GM23338 (cell line): ENCODE measurements around the gene ADGRB3. TPM values are rescaled to one million over a fixed set of nuclear protein-coding genes. Genes with fewer than 3 reads are reported as not detected.

Source experiments
- ATAC-seq: fragments of 200-7000 bp; cut with Tn5 transposase; 3 replicates; pipeline ENCODE4 v1.9.1; 2020
- DNase-seq: peaks from one replicate; pipeline ENCODE4 v3.0.0-alpha.2; 2015; ENCODE audit warnings: low spot score
- H2AFZ ChIP-seq: fragments of 200-600 bp; sonication (generic); 2 replicates; pipeline ENCODE4 v1.8.0; 2016; ENCODE audit warnings: antibody characterized with exemption, mild to moderate bottlenecking, moderate library complexity
- H3F3A ChIP-seq: fragments of 200-600 bp; sonication (generic); replicated peaks from 2 replicates; pipeline ENCODE4 v1.8.0; 2017; ENCODE audit warnings: antibody characterized with exemption, mixed run types, low read depth
- H3K27ac ChIP-seq: fragments of 200-600 bp; sonication (generic); 2 replicates; pipeline ENCODE4 v1.6.1; 2016; ENCODE audit warnings: low read depth
- H3K27me3 ChIP-seq: fragments of 200-600 bp; sonication (generic); 2 replicates; pipeline ENCODE4 v1.8.0; 2016; ENCODE audit warnings: mild to moderate bottlenecking, mixed run types, moderate library complexity; ENCODE audit not compliant: insufficient read depth
- H3K36me3 ChIP-seq: fragments of 200-600 bp; sonication (generic); 2 replicates; pipeline ENCODE4 v1.8.0; 2016; ENCODE audit warnings: mild to moderate bottlenecking; ENCODE audit not compliant: insufficient read depth
- H3K4me1 ChIP-seq: fragments of 200-600 bp; sonication (generic); 2 replicates; pipeline ENCODE4 v1.8.0; 2016; ENCODE audit warnings: mild to moderate bottlenecking, moderate library complexity; ENCODE audit not compliant: insufficient read depth
- H3K4me2 ChIP-seq: fragments of 200-600 bp; sonication (generic); 2 replicates; pipeline ENCODE4 v1.7.1; 2017; ENCODE audit warnings: mixed run types
- H3K4me3 ChIP-seq: fragments of 200-600 bp; sonication (generic); 2 replicates; pipeline ENCODE4 v1.6.1; 2016; ENCODE audit warnings: mixed run types
- H3K79me2 ChIP-seq: fragments of 200-600 bp; sonication (generic); replicated peaks from 2 replicates; pipeline ENCODE4 v1.8.0; 2017; ENCODE audit warnings: mild to moderate bottlenecking; ENCODE audit not compliant: insufficient read depth
- H3K9me2 ChIP-seq: fragments of 200-600 bp; sonication (generic); 2 replicates; pipeline ENCODE4 v1.8.0; 2017; ENCODE audit not compliant: insufficient read depth
- H4K20me1 ChIP-seq: fragments of 200-600 bp; sonication (generic); replicated peaks from 2 replicates; pipeline ENCODE4 v1.8.0; 2017; ENCODE audit warnings: mild to moderate bottlenecking; ENCODE audit not compliant: insufficient read depth
- H3K27ac Mint-ChIP-seq: 2 replicates; pipeline ENCODE4 v1.8.0; 2020; ENCODE audit warnings: inconsistent platforms, mild to moderate bottlenecking, moderate library complexity, mixed read lengths
- H3K27me3 Mint-ChIP-seq: 3 replicates; pipeline ENCODE4 v1.8.0; 2022; ENCODE audit warnings: low read depth, mild to moderate bottlenecking, moderate library complexity, mixed read lengths, inconsistent platforms; ENCODE audit not compliant: insufficient read depth, poor library complexity
- H3K36me3 Mint-ChIP-seq: 3 replicates; pipeline ENCODE4 v1.8.0; 2021; ENCODE audit warnings: low read depth, mild to moderate bottlenecking, inconsistent platforms, moderate library complexity, mixed read lengths
- H3K4me1 Mint-ChIP-seq: 3 replicates; pipeline ENCODE4 v1.8.0; 2020; ENCODE audit warnings: mild to moderate bottlenecking, inconsistent platforms, mixed read lengths
- H3K4me3 Mint-ChIP-seq: 3 replicates; pipeline ENCODE4 v1.8.0; 2021; ENCODE audit warnings: moderate library complexity, mild to moderate bottlenecking, inconsistent platforms, mixed read lengths
- H3K9me3 Mint-ChIP-seq: 3 replicates; pipeline ENCODE4 v1.8.0; 2020; ENCODE audit warnings: moderate library complexity, mild to moderate bottlenecking, inconsistent platforms, mixed read lengths
- CREB1 ChIP-seq: fragments of 250-450 bp; sonication (Bioruptor Pico); IDR thresholded peaks from 2 replicates; pipeline ENCODE4 v1.5.0; 2020; ENCODE audit warnings: low read depth, mild to moderate bottlenecking, moderate library complexity
- ETS1 ChIP-seq: IDR thresholded peaks from 2 replicates; pipeline ENCODE4 v1.6.1; 2016; ENCODE audit warnings: antibody characterized with exemption
- EZH2 ChIP-seq: fragments of 200-600 bp; sonication (generic); IDR thresholded peaks from one replicate; pipeline ENCODE4 v1.8.0; 2017; ENCODE audit warnings: antibody characterized with exemption, mild to moderate bottlenecking, low read depth; ENCODE audit not compliant: unreplicated experiment
- EZH2phosphoT487 ChIP-seq: fragments of 200-600 bp; sonication (generic); IDR thresholded peaks from one replicate; pipeline ENCODE4 v1.8.1; 2018; ENCODE audit warnings: antibody characterized with exemption; ENCODE audit not compliant: unreplicated experiment
- JUNB ChIP-seq: IDR thresholded peaks from one replicate; pipeline ENCODE4 v1.6.1; 2016; ENCODE audit warnings: antibody characterized with exemption; ENCODE audit not compliant: unreplicated experiment
- NANOG ChIP-seq: IDR thresholded peaks from 2 replicates; pipeline ENCODE4 v1.6.1; 2016; ENCODE audit warnings: antibody characterized with exemption, borderline replicate concordance
- POLR2AphosphoS5 ChIP-seq: IDR thresholded peaks from 2 replicates; pipeline ENCODE4 v1.6.1; 2016; ENCODE audit warnings: antibody characterized with exemption, low read depth
- STAT1 ChIP-seq: IDR thresholded peaks from one replicate; pipeline ENCODE4 v1.6.1; 2016; ENCODE audit warnings: antibody characterized with exemption; ENCODE audit not compliant: unreplicated experiment
- ZNF114 ChIP-seq: fragments of 250-450 bp; sonication (Bioruptor Pico); IDR thresholded peaks from 2 replicates; pipeline ENCODE4 v1.5.0; 2020; ENCODE audit warnings: mild to moderate bottlenecking, moderate library complexity
- ZNF331 ChIP-seq: fragments of 250-450 bp; sonication (Bioruptor Pico); IDR thresholded peaks from 2 replicates; pipeline ENCODE4 v1.5.0; 2020; ENCODE audit warnings: low read depth, mild to moderate bottlenecking, moderate library complexity
- ZNF462 ChIP-seq: fragments of 250-450 bp; sonication (Bioruptor Pico); IDR thresholded peaks from 2 replicates; pipeline ENCODE4 v1.5.0; 2020; ENCODE audit warnings: mild to moderate bottlenecking, moderate library complexity
- polyA plus RNA-seq: library from polyadenylated mRNA; unstranded; fragments of >200 nt; fragmentation: Nextera tagmentation; extraction: Ambion mirVana; gene quantifications from 2 replicates; pipeline ENCODE4 v1.2.1, GENCODE V29; 2016
- total RNA-seq: library from RNA; depleted of rRNA; stranded (reverse); fragments of >200 nt; shearing (Covaris generic); gene quantifications from 2 replicates; pipeline ENCODE4 v1.2.3, GENCODE V29; 2014
- TF ChIP-seq, protein P1 (sequence below): IDR thresholded peaks from one replicate; pipeline ENCODE4 v1.6.1; 2018; ENCODE audit warnings: antibody characterized with exemption; ENCODE audit not compliant: unreplicated experiment
- TF ChIP-seq, protein P2 (sequence below), 2 experiments: fragments of 200-600 bp in 1 of 2; sonication (generic) in 1 of 2; conservative IDR thresholded peaks; 2 replicates each; pipeline versions ENCODE4 v1.5.1 to v1.6.1; 2016 to 2017; ENCODE audit warnings: antibody characterized with exemption in 2 of 2, low read depth in 2 of 2, mild to moderate bottlenecking in 2 of 2, moderate library complexity in 1 of 2

ADGRB3 gene
- total and polyA plus RNA-seq, 2 experiments from 2014 or later: 0.92 to 4.0 TPM

GRCh38 chr6:69285054-69285453 is 650.0 kb downstream of the ADGRB3 start:
- H3K4me2 ChIP-seq: no peak overlapping the region
- H3K4me3 ChIP-seq: no peak overlapping the region
- ATAC-seq: no peak
- no peaks in the 10 kb centered on the region for H3K36me3 Mint-ChIP-seq
- peaks cover 9% of the 10 kb centered on the region; the same call in 2 of the 3 replicates for H3K4me1 Mint-ChIP-seq
- H3K27me3 ChIP-seq: no peaks in the 10 kb centered on the region
- H3K27me3 Mint-ChIP-seq: no peaks in the 10 kb centered on the region
- no peaks in the 10 kb centered on the region for H3K79me2 ChIP-seq
- H3K27ac Mint-ChIP-seq: no peak overlapping the region
- no peaks in the 10 kb centered on the region for H3F3A ChIP-seq
- no peaks in the 10 kb centered on the region for H4K20me1 ChIP-seq
- H3K27ac ChIP-seq: no peak overlapping the region
- H3K9me3 Mint-ChIP-seq: no peaks in the 10 kb centered on the region
- no peak overlapping the region for H2AFZ ChIP-seq
- TF ChIP-seq CREB1 (CRISPR knock-in tag): no peak
- TF ChIP-seq, protein P1, sequence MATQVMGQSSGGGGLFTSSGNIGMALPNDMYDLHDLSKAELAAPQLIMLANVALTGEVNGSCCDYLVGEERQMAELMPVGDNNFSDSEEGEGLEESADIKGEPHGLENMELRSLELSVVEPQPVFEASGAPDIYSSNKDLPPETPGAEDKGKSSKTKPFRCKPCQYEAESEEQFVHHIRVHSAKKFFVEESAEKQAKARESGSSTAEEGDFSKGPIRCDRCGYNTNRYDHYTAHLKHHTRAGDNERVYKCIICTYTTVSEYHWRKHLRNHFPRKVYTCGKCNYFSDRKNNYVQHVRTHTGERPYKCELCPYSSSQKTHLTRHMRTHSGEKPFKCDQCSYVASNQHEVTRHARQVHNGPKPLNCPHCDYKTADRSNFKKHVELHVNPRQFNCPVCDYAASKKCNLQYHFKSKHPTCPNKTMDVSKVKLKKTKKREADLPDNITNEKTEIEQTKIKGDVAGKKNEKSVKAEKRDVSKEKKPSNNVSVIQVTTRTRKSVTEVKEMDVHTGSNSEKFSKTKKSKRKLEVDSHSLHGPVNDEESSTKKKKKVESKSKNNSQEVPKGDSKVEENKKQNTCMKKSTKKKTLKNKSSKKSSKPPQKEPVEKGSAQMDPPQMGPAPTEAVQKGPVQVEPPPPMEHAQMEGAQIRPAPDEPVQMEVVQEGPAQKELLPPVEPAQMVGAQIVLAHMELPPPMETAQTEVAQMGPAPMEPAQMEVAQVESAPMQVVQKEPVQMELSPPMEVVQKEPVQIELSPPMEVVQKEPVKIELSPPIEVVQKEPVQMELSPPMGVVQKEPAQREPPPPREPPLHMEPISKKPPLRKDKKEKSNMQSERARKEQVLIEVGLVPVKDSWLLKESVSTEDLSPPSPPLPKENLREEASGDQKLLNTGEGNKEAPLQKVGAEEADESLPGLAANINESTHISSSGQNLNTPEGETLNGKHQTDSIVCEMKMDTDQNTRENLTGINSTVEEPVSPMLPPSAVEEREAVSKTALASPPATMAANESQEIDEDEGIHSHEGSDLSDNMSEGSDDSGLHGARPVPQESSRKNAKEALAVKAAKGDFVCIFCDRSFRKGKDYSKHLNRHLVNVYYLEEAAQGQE: no peak
- no peak for TF ChIP-seq ZNF462 (CRISPR knock-in tag)
- TF ChIP-seq, protein P2, sequence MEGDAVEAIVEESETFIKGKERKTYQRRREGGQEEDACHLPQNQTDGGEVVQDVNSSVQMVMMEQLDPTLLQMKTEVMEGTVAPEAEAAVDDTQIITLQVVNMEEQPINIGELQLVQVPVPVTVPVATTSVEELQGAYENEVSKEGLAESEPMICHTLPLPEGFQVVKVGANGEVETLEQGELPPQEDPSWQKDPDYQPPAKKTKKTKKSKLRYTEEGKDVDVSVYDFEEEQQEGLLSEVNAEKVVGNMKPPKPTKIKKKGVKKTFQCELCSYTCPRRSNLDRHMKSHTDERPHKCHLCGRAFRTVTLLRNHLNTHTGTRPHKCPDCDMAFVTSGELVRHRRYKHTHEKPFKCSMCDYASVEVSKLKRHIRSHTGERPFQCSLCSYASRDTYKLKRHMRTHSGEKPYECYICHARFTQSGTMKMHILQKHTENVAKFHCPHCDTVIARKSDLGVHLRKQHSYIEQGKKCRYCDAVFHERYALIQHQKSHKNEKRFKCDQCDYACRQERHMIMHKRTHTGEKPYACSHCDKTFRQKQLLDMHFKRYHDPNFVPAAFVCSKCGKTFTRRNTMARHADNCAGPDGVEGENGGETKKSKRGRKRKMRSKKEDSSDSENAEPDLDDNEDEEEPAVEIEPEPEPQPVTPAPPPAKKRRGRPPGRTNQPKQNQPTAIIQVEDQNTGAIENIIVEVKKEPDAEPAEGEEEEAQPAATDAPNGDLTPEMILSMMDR (conservative IDR thresholded peaks at IDR 0.05; ENCODE audit: low read depth in 2 of 2): no peak
- no peak for TF ChIP-seq ETS1
- no peak for TF ChIP-seq STAT1
- TF ChIP-seq POLR2AphosphoS5: no peak
- TF ChIP-seq NANOG: no peak
- TF ChIP-seq ZNF331 (CRISPR knock-in tag): no peak
- TF ChIP-seq JUNB: no peak
- no peak for TF ChIP-seq EZH2phosphoT487
- no peak for TF ChIP-seq EZH2
- no peak for TF ChIP-seq ZNF114
- H3K4me1 ChIP-seq: peaks cover 11% of the 10 kb centered on the region; the same call in 1 of the 2 replicates
- no peak overlapping the region for H3K4me3 Mint-ChIP-seq
- H3K36me3 ChIP-seq: no peaks in the 10 kb centered on the region
- no peaks in the 10 kb centered on the region for H3K9me2 ChIP-seq
- no peak for DNase-seq
